IMR-90 (cell line): ENCODE data around the gene NDUFA5. TPM values are rescaled to one million over a fixed set of nuclear protein-coding genes. Genes with fewer than 3 reads are reported as not detected.

ENCODE experiments used
- ATAC-seq: fragments of 200-7000 bp; cut with Tn5 transposase; 2 replicates; pipeline ENCODE4 v1.9.1; 2020; ENCODE audit warnings: low read depth, mild to moderate bottlenecking, moderate library complexity
- BruUV-seq: library from RNA; stranded (reverse); fragments of 400-500 nt; replicated peaks from 2 replicates; lab custom pipeline; 2021; lab: Mats Ljungman, UMichigan
- CTCF ChIA-PET: fragments of 300-600 bp; formaldehyde crosslinking; extraction: SDS; loops from one replicate; lab custom pipeline; 2021; ENCODE audit warnings: antibody characterized with exemption; lab: Yijun Ruan, JAX
- POLR2A ChIA-PET: fragments of 300-600 bp; sonication (Branson Sonifier 250); formaldehyde crosslinking; loops from one replicate; lab custom pipeline; 2022; ENCODE audit warnings: antibody characterized with exemption; ENCODE audit not compliant: unreplicated experiment; lab: Charles Lee
- DNase-seq: peaks from one replicate; pipeline ENCODE4 v3.0.0; 2013
- H2AFZ ChIP-seq: replicated peaks from 2 replicates; pipeline ENCODE3; 2013; ENCODE audit warnings: low read length, mild to moderate bottlenecking; ENCODE audit not compliant: poor library complexity
- H2AK5ac ChIP-seq: 2 replicates; pipeline ENCODE4 v1.6.1; 2013; ENCODE audit warnings: low read depth, low read length, inconsistent platforms
- H2AK9ac ChIP-seq: replicated peaks from 2 replicates; pipeline ENCODE3; 2013; ENCODE audit warnings: mild to moderate bottlenecking, low read depth, low read length, moderate library complexity; ENCODE audit not compliant: poor library complexity
- H2BK120ac ChIP-seq: 2 replicates; pipeline ENCODE4 v1.6.1; 2013; ENCODE audit warnings: low read depth, low read length, inconsistent platforms
- H2BK15ac ChIP-seq: 3 replicates; pipeline ENCODE4 v1.6.1; 2013; ENCODE audit warnings: low read depth, low read length, inconsistent platforms
- H2BK20ac ChIP-seq: 2 replicates; pipeline ENCODE4 v1.6.1; 2013; ENCODE audit warnings: low read depth, mild to moderate bottlenecking, inconsistent platforms, low read length, moderate library complexity
- H2BK5ac ChIP-seq: 2 replicates; pipeline ENCODE4 v1.6.1; 2013; ENCODE audit warnings: mild to moderate bottlenecking, low read depth, low read length, inconsistent platforms; ENCODE audit not compliant: poor library complexity, severe bottlenecking
- H3K14ac ChIP-seq: replicated peaks from 2 replicates; pipeline ENCODE4 v1.6.1; 2013; ENCODE audit warnings: low read depth, low read length, inconsistent platforms
- H3K18ac ChIP-seq: 2 replicates; pipeline ENCODE4 v1.6.1; 2013; ENCODE audit warnings: low read depth, low read length, control low read depth
- H3K23ac ChIP-seq: 2 replicates; pipeline ENCODE4 v1.6.1; 2013; ENCODE audit warnings: low read depth, low read length, inconsistent platforms
- H3K27ac ChIP-seq: 2 replicates; pipeline ENCODE4 v1.5.1; 2013; ENCODE audit warnings: mild to moderate bottlenecking, control low read depth, low read length; ENCODE audit not compliant: insufficient read depth
- H3K27me3 ChIP-seq: 2 replicates; pipeline ENCODE4 v1.6.1; 2013; ENCODE audit warnings: low read length; ENCODE audit not compliant: control insufficient read depth, insufficient read depth
- H3K36me3 ChIP-seq: 2 replicates; pipeline ENCODE4 v1.6.1; 2013; ENCODE audit warnings: low read length, mixed read lengths; ENCODE audit not compliant: control insufficient read depth, insufficient read depth
- H3K4ac ChIP-seq: 2 replicates; pipeline ENCODE4 v1.6.1; 2013; ENCODE audit warnings: low read depth, low read length, inconsistent platforms
- H3K4me1 ChIP-seq: 2 replicates; pipeline ENCODE4 v1.6.1; 2013; ENCODE audit warnings: low read length, mixed read lengths; ENCODE audit not compliant: control insufficient read depth, insufficient read depth
- H3K4me2 ChIP-seq: 2 replicates; pipeline ENCODE4 v1.6.1; 2013; ENCODE audit warnings: low read depth, mild to moderate bottlenecking, control low read depth, low read length, moderate library complexity
- H3K4me3 ChIP-seq: 2 replicates; pipeline ENCODE4 v1.5.1; 2013; ENCODE audit warnings: low read depth, mild to moderate bottlenecking, control low read depth, low read length, moderate library complexity; ENCODE audit not compliant: insufficient read depth
- H3K56ac ChIP-seq: 2 replicates; pipeline ENCODE4 v1.6.1; 2013; ENCODE audit warnings: low read length, inconsistent platforms; ENCODE audit not compliant: insufficient read depth; ENCODE audit errors: extremely low read depth
- H3K79me1 ChIP-seq, 2 experiments: 2 replicates each; pipeline ENCODE4 v1.6.1; 2013; ENCODE audit warnings: low read length in 2 of 2, inconsistent platforms in 1 of 2, low read depth in 1 of 2
- H3K9ac ChIP-seq: 2 replicates; pipeline ENCODE4 v1.6.1; 2013; ENCODE audit warnings: low read depth, low read length, control low read depth
- H3K9me1 ChIP-seq: 2 replicates; pipeline ENCODE4 v1.6.1; 2013; ENCODE audit warnings: low read length, inconsistent platforms; ENCODE audit not compliant: insufficient read depth
- H3K9me3 ChIP-seq: 2 replicates; pipeline ENCODE4 v1.6.1; 2013; ENCODE audit warnings: low read length; ENCODE audit not compliant: control insufficient read depth, insufficient read depth
- H4K20me1 ChIP-seq: 2 replicates; pipeline ENCODE4 v1.6.1; 2013; ENCODE audit warnings: low read length, inconsistent platforms; ENCODE audit not compliant: insufficient read depth
- H4K5ac ChIP-seq: 2 replicates; pipeline ENCODE4 v1.6.1; 2013; ENCODE audit warnings: mild to moderate bottlenecking, low read depth, low read length, control low read depth
- H4K8ac ChIP-seq, 2 experiments: 2 replicates each; pipeline ENCODE4 v1.6.1; 2013; ENCODE audit warnings: low read depth in 2 of 2, low read length in 2 of 2, control low read depth in 1 of 2, inconsistent platforms in 1 of 2
- H4K91ac ChIP-seq: 2 replicates; pipeline ENCODE4 v1.6.1; 2013; ENCODE audit warnings: low read depth, low read length, inconsistent platforms; ENCODE audit not compliant: insufficient read depth
- FOS ChIP-seq: fragments of 150-350 bp; IDR thresholded peaks from 2 replicates; pipeline ENCODE4 v1.6.1; 2016; ENCODE audit warnings: low read depth, low read length
- WGBS, 2 experiments: methylation state at CpG; one replicate each; pipeline versions ENCODE4 v1.1.5 to v1.1.7; 2013; ENCODE audit warnings: missing lambda C conversion rate in 2 of 2; ENCODE audit not compliant: insufficient read length in 1 of 2; ENCODE audit errors: extremely low coverage in 2 of 2; 5-methylcytosine and 5-hydroxymethylcytosine counted together
- dilution Hi-C: fragments of 300-500 bp; cut with HindIII; formaldehyde crosslinking; loops from one replicate; pipeline ENCODE4 v1.14.3; 2018; ENCODE audit warnings: low sequenced_read_pairs; ENCODE audit not compliant: unreplicated experiment
- in situ Hi-C: fragments of 300-500 bp; cut with MboI; formaldehyde crosslinking; loops from 3 replicates; pipeline ENCODE4 v1.14.3; 2019; ENCODE audit warnings: low sequenced_read_pairs, inconsistent platforms, mixed read lengths
- intact Hi-C: fragments of 100-400 bp; cut with micrococcal nuclease; formaldehyde crosslinking; loops from 2 replicates; pipeline ENCODE4 v1.10.0; 2022
- polyA plus RNA-seq, 3 experiments: library from polyadenylated mRNA; depleted of rRNA; stranded (reverse); fragments of >200 nt; gene quantifications; 2 replicates each; pipeline ENCODE4 v1.2.3, GENCODE V29; 2012; ENCODE audit warnings: low replicate concordance in 1 of 3
- total RNA-seq: library from RNA; depleted of rRNA; stranded (reverse); fragments of >200 nt; gene quantifications from 2 replicates; pipeline ENCODE4 v1.2.3, GENCODE V29; 2012

Gene NDUFA5
- total and polyA plus RNA-seq, 2 of the 4 experiments (the other 2 are of a cell fraction) = 2.9 to 12.1 TPM

DNA sequence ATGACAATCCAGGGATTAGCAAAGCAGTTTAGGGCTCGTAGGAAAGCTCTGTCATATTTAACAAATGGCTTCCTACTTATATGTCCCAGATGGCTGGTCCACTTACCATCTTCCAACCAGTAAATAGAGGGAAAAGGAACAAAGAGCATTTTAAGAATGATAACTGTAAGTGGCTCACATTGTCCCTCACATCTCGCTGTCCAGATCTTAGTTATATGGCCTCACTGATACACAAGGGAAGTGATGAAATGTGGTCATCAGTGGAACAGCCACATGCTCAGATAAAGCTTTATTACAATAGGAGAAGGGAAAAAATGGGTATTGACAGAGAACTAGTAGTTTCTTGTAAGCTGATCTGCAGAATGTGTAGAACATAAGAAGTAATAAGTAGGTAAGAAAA, 59.0 kb downstream of the NDUFA5 start:
- no peak for TF ChIP-seq FOS
- Histone ChIP-seq H4K5ac (no peak overlapping the region), H2BK20ac (no peak overlapping the region), H3K14ac (no peak overlapping the region), H3K56ac (no peak overlapping the region), H2BK15ac (no peak overlapping the region), H3K4me1 (no peaks in the 10 kb centered on the region), H4K20me1 (no peaks in the 10 kb centered on the region), H4K91ac (no peak overlapping the region), H3K9me1 (no peaks in the 10 kb centered on the region), H2BK120ac (no peak overlapping the region), H3K9ac (no peak overlapping the region), H2BK5ac (no peak overlapping the region), H3K4me2 (no peak overlapping the region), H3K9me3 (no peaks in the 10 kb centered on the region), H3K18ac (no peak overlapping the region), H4K8ac (no peak overlapping the region), H3K27ac (no peak overlapping the region), H2AK9ac (no peak overlapping the region), H3K27me3 (no peaks in the 10 kb centered on the region), H3K23ac (no peak overlapping the region), H3K4me3 (no peak overlapping the region), H2AFZ (no peak overlapping the region), H3K4ac (no peak overlapping the region), H3K36me3 (no peaks in the 10 kb centered on the region), H2AK5ac (no peak overlapping the region), H3K79me1 (no peaks in the 10 kb centered on the region)
- WGBS, 2 experiments = no CpG with 5 or more reads among the region's 2 CpGs
- in situ Hi-C loops (no loop called here), intact Hi-C loops (loop anchor here (10.0 kb wide), 1 partner anchor 136 kb away; no protein-coding TSS in a partner anchor), dilution Hi-C loops (no loop called here)
- DNase-seq = no peak
- POLR2A ChIA-PET = no interaction called here
- no peak for ATAC-seq
- no TSS peak for BruUV-seq
- CTCF ChIA-PET = interaction anchor here (0.7 kb wide), 1 partner anchor 10 kb away, joined by 3 read pairs; no protein-coding TSS in a partner anchor
